Measurements from ENCODE around the gene TTC13. TPM values are rescaled to one million over a fixed set of nuclear protein-coding genes. Genes with fewer than 3 reads are reported as not detected.
A peak's percentile ranks its signal among the peaks of the same experiment; 100 is the strongest.
"Not testable (repeated sequence)": the region's sequence is repeated elsewhere in the genome, so short reads cannot be mapped to it uniquely, and the experiment has no call there.

Gene TTC13, protein sequence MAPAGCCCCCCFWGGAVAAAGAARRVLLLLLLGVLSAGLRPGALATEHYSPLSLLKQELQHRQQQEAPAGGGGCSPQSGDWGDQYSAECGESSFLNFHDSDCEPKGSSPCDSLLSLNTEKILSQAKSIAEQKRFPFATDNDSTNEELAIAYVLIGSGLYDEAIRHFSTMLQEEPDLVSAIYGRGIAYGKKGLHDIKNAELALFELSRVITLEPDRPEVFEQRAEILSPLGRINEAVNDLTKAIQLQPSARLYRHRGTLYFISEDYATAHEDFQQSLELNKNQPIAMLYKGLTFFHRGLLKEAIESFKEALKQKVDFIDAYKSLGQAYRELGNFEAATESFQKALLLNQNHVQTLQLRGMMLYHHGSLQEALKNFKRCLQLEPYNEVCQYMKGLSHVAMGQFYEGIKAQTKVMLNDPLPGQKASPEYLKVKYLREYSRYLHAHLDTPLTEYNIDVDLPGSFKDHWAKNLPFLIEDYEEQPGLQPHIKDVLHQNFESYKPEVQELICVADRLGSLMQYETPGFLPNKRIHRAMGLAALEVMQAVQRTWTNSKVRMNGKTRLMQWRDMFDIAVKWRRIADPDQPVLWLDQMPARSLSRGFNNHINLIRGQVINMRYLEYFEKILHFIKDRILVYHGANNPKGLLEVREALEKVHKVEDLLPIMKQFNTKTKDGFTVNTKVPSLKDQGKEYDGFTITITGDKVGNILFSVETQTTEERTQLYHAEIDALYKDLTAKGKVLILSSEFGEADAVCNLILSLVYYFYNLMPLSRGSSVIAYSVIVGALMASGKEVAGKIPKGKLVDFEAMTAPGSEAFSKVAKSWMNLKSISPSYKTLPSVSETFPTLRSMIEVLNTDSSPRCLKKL
- 10 to 100 TPM; 10.5 to 14.3 (median 13.1) TPM for total RNA-seq

GRCh38 chr1:230978491-230979388, at the start of gene TTC13, which contains the start of gene ARV1:
Gene TTC13 (minus strand): TSS chr1:230978861. CDS start chr1:230978830, 31 bp downstream.
Gene ARV1 (plus strand): TSS chr1:230979094. CDS start chr1:230979106, 12 bp downstream.
- DNase-seq = peak; percentile 92
- ATAC-seq = peak; percentile 98 to 99
- peaks cover 5% of the 10 kb centered on the region for H3K36me3 Mint-ChIP-seq (ENCODE audit: insufficient read depth)
- H3K27me3 Mint-ChIP-seq (ENCODE audit: low read depth) = no peaks in the 10 kb centered on the region
- H3K9me3 Mint-ChIP-seq = no peaks in the 10 kb centered on the region
- H3K4me1 Mint-ChIP-seq (ENCODE audit: low read depth) = peaks cover 35% of the 10 kb centered on the region
- peak within 1 kb of the TSS; percentile 89 for H3K4me3 Mint-ChIP-seq

DNA sequence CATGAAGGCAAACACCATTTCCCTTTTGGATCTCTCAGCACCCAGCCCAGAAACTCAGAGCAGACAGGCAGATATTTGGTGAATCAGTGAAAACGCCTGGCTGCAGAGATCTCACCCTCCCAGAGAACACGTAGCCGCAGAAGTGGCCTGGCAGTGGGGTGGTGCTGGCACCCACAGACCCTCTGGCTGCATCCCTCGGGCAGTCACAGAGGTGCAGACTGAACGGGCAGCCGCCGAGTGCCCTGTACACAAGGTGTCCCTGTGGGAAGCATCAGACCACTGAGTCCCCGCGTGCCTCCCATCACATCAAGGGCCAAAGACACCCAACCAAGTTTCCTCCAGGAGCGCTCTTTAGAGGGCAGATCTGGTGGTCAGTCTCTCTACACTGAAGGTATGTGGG, 49.3 kb upstream of the TTC13 start:
- Mint-ChIP-seq H3K4me1 (ENCODE audit: low read depth) (peaks cover 3% of the 10 kb centered on the region), H3K36me3 (ENCODE audit: insufficient read depth) (peaks cover 5% of the 10 kb centered on the region), H3K9me3 (no peaks in the 10 kb centered on the region), H3K4me3 (no peak overlapping the region), H3K27me3 (ENCODE audit: low read depth) (no peaks in the 10 kb centered on the region)
- ATAC-seq (no peak), DNase-seq (no peak)

GRCh38 chr1:231027136-231027925, 48.7 kb upstream of the TTC13 start:
- Mint-ChIP-seq H3K27me3 (ENCODE audit: low read depth) (no peaks in the 10 kb centered on the region), H3K4me1 (ENCODE audit: low read depth) (peaks cover 3% of the 10 kb centered on the region), H3K4me3 (no peak overlapping the region), H3K9me3 (no peaks in the 10 kb centered on the region), H3K36me3 (ENCODE audit: insufficient read depth) (peaks cover 5% of the 10 kb centered on the region)
- ATAC-seq (no peak), DNase-seq (no peak)

DNA sequence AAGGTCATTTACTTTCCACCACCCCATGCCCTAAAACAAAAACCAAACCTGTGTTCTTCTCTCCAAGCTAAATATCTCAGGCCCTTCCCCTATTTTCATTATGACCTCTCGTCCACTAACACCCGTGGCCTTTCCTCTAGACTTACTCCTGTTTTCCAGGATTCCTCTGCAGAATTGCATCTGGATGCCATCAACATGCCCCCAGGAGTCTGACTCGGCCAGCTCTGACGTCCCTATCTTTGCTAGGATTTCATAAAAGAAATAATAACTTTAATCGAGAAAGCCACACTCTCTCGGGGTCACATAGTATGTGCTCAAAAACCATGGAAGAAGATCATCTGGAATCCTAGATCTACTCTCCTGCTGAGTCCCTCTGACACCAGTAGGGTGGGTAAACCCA, 47.9 kb upstream of the TTC13 start:
- Mint-ChIP-seq H3K9me3 (no peaks in the 10 kb centered on the region), H3K4me3 (no peak overlapping the region), H3K27me3 (ENCODE audit: low read depth) (no peaks in the 10 kb centered on the region), H3K4me1 (ENCODE audit: low read depth) (peaks cover 3% of the 10 kb centered on the region), H3K36me3 (ENCODE audit: insufficient read depth) (peaks cover 5% of the 10 kb centered on the region)
- DNase-seq = no peak
- ATAC-seq = no peak

- Mint-ChIP-seq H3K4me1 (ENCODE audit: low read depth) (peaks cover 8% of the 10 kb centered on the region), H3K27me3 (ENCODE audit: low read depth) (no peaks in the 10 kb centered on the region), H3K4me3 (no peak overlapping the region), H3K36me3 (ENCODE audit: insufficient read depth) (peaks cover 13% of the 10 kb centered on the region), H3K9me3 (no peaks in the 10 kb centered on the region)
- no peak for DNase-seq
- ATAC-seq = no peak
Measured at GRCh38 chr1:231023150-231023549, 44.5 kb upstream of the TTC13 start.

DNA sequence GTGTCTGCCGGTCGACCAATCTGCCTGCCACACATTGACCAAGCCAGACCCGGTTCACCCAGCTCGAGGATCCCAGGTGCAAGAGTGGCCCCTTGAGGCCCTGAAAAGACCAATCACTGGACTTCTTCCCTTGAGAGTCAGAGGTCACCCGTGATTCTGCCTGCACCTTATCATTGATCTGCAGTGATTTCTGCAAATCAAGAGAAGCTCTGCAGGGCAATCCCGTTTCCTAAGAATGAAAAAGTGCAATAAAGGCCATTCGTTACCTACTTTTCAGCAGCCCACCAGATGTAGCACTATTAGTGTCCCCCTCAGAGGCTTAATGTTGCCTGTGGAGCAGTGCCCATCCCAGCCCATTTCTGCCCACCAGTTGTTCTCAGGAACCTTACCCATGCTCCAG, 43.9 kb upstream of the TTC13 start:
- H3K4me3 Mint-ChIP-seq; H3K9me3 Mint-ChIP-seq; DNase-seq; ATAC-seq; H3K4me1 Mint-ChIP-seq (ENCODE audit: low read depth); H3K27me3 Mint-ChIP-seq (ENCODE audit: low read depth): not testable (repeated sequence)
- H3K36me3 Mint-ChIP-seq (ENCODE audit: insufficient read depth) = peaks cover 13% of the 10 kb centered on the region

GRCh38 chr1:231021540-231022031, 42.9 kb upstream of the TTC13 start:
- H3K36me3 Mint-ChIP-seq (ENCODE audit: insufficient read depth) = peaks cover 12% of the 10 kb centered on the region
- no peak overlapping the region for H3K4me3 Mint-ChIP-seq
- H3K9me3 Mint-ChIP-seq = no peaks in the 10 kb centered on the region
- no peaks in the 10 kb centered on the region for H3K27me3 Mint-ChIP-seq (ENCODE audit: low read depth)
- no peak for DNase-seq
- no peak for ATAC-seq
- peaks cover 8% of the 10 kb centered on the region for H3K4me1 Mint-ChIP-seq (ENCODE audit: low read depth)

GRCh38 chr1:231020816-231021215, 42.2 kb upstream of the TTC13 start:
- no peak for DNase-seq
- Mint-ChIP-seq H3K36me3 (ENCODE audit: insufficient read depth) (peaks cover 9% of the 10 kb centered on the region), H3K9me3 (no peaks in the 10 kb centered on the region), H3K27me3 (ENCODE audit: low read depth) (no peaks in the 10 kb centered on the region), H3K4me1 (ENCODE audit: low read depth) (peaks cover 8% of the 10 kb centered on the region), H3K4me3 (no peak overlapping the region)
- no peak for ATAC-seq

DNA sequence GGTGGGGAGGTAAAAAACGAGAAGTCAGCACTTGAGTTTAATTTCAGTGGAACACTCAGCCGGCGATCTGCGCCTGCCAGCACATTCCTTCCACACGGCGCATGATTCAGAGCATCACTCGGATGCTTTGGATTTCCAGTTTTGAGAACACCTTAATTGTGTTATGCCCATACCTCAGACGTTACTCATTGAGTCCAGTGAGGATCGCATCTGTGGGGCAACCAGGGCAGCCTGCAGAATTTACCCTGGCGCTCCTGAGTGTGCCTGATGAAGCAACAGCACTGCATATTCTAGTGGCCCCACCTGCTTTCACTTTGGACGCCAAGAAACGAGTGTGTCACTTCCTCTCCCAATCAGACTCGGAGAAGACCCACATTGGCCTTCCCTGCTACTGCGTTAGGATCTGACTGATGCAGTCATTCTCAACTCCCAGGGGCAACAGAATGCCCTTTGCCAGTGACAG, 41.5 kb upstream of the TTC13 start:
- ATAC-seq (peak in 1 of 2 donors; percentile 67), DNase-seq (no peak)
- Mint-ChIP-seq H3K36me3 (ENCODE audit: insufficient read depth) (peaks cover 7% of the 10 kb centered on the region), H3K27me3 (ENCODE audit: low read depth) (no peaks in the 10 kb centered on the region), H3K4me3 (peak overlapping the region; percentile 64), H3K9me3 (no peaks in the 10 kb centered on the region), H3K4me1 (ENCODE audit: low read depth) (peaks cover 8% of the 10 kb centered on the region)

DNA sequence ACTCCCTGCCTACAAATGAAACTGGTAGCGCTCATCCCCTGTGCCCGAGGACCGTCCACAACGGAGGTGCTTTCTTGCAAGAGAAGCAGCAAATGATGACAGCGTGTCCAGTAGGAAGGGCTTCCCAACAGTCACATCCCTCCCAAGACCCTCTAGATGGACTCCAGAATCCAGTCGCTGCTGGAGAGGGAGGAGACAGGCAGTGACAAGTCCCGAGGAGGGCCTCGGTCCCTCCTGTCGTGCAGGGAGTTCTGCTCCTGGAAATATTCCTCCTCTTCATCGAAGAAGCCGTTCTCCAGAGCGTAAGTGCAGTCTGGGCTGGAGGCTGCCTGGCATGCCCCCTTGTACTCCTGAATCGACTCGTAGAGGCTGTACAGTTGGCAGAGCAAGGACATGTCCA, 41.0 kb upstream of the TTC13 start:
- ATAC-seq (no peak), DNase-seq (no peak)
- Mint-ChIP-seq H3K9me3 (no peaks in the 10 kb centered on the region), H3K36me3 (ENCODE audit: insufficient read depth) (peaks cover 7% of the 10 kb centered on the region), H3K4me3 (no peak overlapping the region), H3K4me1 (ENCODE audit: low read depth) (peaks cover 8% of the 10 kb centered on the region), H3K27me3 (ENCODE audit: low read depth) (no peaks in the 10 kb centered on the region)

- Mint-ChIP-seq H3K36me3 (ENCODE audit: insufficient read depth) (peaks cover 7% of the 10 kb centered on the region), H3K27me3 (ENCODE audit: low read depth) (no peaks in the 10 kb centered on the region), H3K4me3 (no peak overlapping the region), H3K9me3 (no peaks in the 10 kb centered on the region), H3K4me1 (ENCODE audit: low read depth) (peaks cover 8% of the 10 kb centered on the region)
- no peak for DNase-seq
- ATAC-seq = no peak
Measured at GRCh38 chr1:231016966-231017365, 38.3 kb upstream of the TTC13 start.

DNA sequence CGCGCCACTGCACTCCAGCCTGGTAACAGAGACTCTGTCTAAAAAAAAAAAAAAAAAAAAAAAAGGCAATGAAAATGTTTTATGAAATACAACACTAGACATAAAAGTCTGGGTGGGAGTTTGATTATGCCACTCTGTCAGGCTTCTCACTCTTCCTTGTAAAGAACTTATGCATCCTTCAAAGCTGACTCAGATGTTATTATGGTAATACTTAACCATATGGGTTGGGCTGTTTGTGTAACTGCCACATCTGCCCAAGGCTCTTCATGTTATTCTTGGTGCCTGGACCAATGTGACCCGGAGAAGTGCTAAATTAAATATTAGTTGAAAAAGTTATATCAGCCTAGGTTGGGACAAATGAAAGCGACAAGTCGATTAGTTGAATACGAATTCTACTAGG, 37.6 kb upstream of the TTC13 start:
- ATAC-seq (no peak), DNase-seq (no peak)
- Mint-ChIP-seq H3K9me3 (no peaks in the 10 kb centered on the region), H3K4me1 (ENCODE audit: low read depth) (peaks cover 8% of the 10 kb centered on the region), H3K4me3 (no peak overlapping the region), H3K36me3 (ENCODE audit: insufficient read depth) (peaks cover 7% of the 10 kb centered on the region), H3K27me3 (ENCODE audit: low read depth) (no peaks in the 10 kb centered on the region)

DNA sequence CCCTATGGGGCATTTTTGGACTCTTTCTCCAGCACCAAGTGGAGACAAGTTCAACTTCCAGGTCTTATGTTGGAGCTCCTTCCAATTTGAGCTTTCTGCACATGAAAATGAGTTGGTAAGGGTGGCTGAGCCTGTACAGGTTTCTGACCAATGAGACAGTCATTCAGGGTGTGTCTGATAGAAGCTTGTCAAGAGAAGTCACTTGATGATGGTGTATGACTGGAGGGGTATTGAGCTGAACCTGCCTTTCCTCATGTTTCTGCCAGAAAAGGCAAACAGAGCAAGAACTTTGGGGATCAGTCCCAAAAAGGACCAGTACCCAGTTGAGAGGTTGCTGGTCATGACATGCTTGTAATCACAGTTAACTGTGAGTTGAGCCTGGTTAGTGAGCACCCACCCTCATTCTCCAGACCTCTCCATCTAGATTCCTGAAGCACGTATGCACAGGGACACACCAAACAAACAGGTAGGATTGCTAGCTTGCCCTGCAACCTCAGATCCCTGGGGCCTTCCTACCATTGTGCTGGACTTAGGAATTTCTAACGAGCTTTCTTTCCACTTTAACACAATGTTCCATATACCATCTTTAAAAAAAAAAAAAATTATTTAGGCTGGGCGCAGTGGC, 34.8 kb upstream of the TTC13 start:
- H3K27me3 Mint-ChIP-seq (ENCODE audit: low read depth) = no peaks in the 10 kb centered on the region
- ATAC-seq (no peak), DNase-seq (no peak)
- H3K36me3 Mint-ChIP-seq (ENCODE audit: insufficient read depth) = no peaks in the 10 kb centered on the region
- H3K4me3 Mint-ChIP-seq = no peak overlapping the region
- no peaks in the 10 kb centered on the region for H3K9me3 Mint-ChIP-seq
- no peaks in the 10 kb centered on the region for H3K4me1 Mint-ChIP-seq (ENCODE audit: low read depth)
